ES-I3 (cell line): Measurements from ENCODE around the gene CCDC73.
"Not testable (repeated sequence)": the region's sequence is repeated elsewhere in the genome, so short reads cannot be mapped to it uniquely, and the experiment has no call there.

Source experiments
- H3K36me3 ChIP-seq: 2 replicates; pipeline ENCODE4 v1.6.1; 2013; ENCODE audit warnings: mild to moderate bottlenecking, low read length, control low read depth, moderate library complexity; ENCODE audit not compliant: insufficient read depth
- H3K4me1 ChIP-seq: 2 replicates; pipeline ENCODE4 v1.6.1; 2013; ENCODE audit warnings: mild to moderate bottlenecking, control low read depth, low read length; ENCODE audit not compliant: insufficient read depth
- H3K9ac ChIP-seq: 2 replicates; pipeline ENCODE4 v1.6.1; 2013; ENCODE audit warnings: low read depth, mild to moderate bottlenecking, low read length, moderate library complexity
- H3K9me3 ChIP-seq: 2 replicates; pipeline ENCODE4 v1.6.1; 2013; ENCODE audit warnings: mild to moderate bottlenecking, low read length, moderate library complexity; ENCODE audit not compliant: control insufficient read depth, insufficient read depth

The CCDC73 gene

DNA sequence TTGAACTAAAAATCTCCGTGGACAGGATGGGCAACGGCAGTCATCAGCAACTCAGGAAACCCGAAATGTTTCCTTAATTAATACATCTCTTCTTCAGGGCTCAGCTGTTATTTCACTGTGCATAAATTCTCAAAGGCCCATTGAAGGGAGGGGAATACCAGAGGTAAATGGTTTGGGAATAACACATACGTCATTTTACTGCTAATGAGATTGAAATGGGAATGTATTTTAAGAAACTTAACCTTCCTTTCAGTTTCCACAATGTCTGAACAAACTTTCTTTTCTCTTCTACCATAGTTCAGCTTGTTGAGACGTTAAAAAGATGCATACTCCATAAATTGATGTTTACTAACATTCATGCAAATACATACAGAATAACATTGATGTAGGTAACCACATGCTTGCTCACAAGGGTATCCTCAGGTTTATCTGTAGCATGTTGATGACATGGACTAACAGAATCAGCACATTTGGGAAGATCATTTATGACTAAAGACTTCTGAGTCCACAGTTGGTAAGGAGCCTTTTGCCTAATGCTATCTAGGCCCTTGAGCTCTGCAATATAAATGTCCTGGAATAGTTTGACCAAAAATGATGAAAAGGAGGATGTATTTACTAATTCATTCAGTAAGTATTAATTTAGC is 27.6 kb upstream of the CCDC73 start:
- Histone ChIP-seq H3K4me1 (no peaks in the 10 kb centered on the region), H3K36me3 (no peaks in the 10 kb centered on the region), H3K9me3 (no peaks in the 10 kb centered on the region), H3K9ac (no peak overlapping the region)

DNA sequence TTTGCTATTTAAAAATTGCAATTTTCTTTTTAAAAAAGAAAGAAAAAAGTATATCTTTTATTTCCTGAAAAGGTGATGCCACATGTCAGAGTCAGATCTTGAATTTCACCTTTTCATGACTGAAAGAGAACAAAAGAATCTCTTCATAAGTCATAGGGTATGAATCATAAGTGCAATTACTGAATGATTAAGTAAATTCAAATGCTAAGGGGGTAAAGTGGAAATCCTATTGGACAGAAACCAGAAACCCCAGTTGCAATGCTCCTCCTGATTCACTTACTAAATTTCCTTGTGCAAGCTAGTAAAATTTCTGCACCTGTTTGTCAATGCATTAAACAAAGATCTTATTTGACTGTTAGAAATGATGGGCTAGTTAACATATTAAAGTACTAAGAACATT is 27.1 kb upstream of the CCDC73 start:
- Histone ChIP-seq H3K4me1 (no peaks in the 10 kb centered on the region), H3K9ac (no peak overlapping the region), H3K36me3 (no peaks in the 10 kb centered on the region), H3K9me3 (no peaks in the 10 kb centered on the region)

DNA sequence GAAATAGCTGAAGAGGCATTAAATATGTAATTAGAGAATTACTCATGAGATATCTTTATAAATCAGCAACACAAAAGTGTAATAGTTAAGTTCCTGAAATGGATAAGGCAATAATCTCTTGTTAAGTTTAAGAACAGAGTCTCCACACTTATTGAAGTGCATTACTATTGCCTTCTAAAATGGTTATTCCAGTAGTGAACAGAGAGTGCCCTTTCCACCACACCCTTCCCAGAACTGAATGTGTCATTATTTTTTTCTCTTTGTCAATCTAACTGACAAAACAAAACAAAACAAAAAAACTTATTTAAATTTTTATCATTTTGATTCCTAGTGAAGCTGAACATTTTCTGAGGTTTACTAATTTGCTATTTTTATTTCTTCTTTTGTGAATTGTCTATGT is 26.0 kb upstream of the CCDC73 start:
- no peak overlapping the region for H3K9ac ChIP-seq
- no peaks in the 10 kb centered on the region for H3K4me1 ChIP-seq
- no peaks in the 10 kb centered on the region for H3K9me3 ChIP-seq
- H3K36me3 ChIP-seq = no peaks in the 10 kb centered on the region

DNA sequence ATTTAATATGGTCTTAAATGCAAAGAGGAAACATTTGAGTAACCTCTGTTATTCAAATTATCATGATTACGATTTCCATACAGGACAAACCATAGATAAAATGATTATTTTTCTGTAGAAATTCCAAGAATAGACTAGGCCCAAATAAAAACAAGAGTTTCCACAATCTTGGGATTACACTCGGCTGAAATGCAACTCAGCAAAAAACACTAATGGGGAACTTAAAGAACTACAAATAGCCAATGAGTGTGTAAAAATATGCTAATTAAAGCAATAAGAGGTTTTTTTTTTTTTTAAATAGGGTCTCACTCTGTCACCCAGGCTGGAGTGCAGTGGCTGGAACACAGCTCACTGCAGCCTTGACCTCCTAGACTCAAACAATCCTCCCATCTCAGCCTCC is 24.7 kb upstream of the CCDC73 start:
- H3K9me3 ChIP-seq = no peaks in the 10 kb centered on the region
- no peak overlapping the region for H3K9ac ChIP-seq
- H3K36me3 ChIP-seq = no peaks in the 10 kb centered on the region
- no peaks in the 10 kb centered on the region for H3K4me1 ChIP-seq

DNA sequence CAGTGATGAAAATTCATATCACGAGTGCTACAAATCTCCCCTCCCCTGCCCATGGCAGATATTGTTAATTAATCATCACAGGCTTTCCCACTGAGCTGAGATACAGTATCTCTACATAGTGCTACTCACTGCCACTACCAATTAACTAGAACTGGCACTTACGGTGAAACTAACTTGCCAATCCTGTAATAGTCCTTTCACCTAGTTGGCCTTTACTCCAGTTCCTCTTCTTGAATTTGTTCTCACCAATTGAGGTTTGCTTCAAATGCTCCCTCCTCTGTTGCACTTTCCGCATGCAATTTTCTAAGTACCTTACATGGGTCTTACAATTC is 23.4 kb upstream of the CCDC73 start:
- Histone ChIP-seq H3K4me1 (no peaks in the 10 kb centered on the region), H3K9me3 (no peaks in the 10 kb centered on the region), H3K9ac (no peak overlapping the region), H3K36me3 (no peaks in the 10 kb centered on the region)

DNA sequence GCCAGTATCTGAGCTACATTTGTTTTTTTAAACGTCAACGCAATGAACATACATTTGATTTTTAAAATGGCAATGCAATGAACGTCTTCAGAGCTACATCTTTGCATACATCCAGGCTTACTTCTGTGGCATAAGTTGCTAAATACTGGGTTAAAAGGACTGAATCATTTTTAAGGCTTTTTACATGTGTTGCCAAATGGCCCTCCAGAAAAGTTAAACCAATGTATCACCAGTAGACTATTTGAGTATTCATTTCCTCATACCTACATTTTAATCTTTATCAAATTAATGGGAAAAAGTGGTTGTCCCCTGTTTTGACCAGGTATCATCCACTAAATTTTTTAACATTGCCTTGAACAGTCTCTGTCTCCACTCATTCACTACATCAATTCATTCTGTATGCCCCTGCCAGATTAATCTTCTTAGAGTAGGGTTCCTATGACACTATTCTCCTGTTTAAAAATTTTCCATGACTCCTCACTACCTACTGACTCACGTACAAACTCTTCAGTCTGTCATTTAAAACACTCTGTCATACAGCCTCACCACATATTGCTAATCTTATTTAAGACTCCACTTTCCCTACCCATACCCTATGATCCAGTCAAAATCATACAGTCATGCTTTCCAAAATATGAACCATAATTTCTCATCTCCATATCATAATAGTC is 22.9 kb upstream of the CCDC73 start:
- H3K4me1 ChIP-seq = no peaks in the 10 kb centered on the region
- no peaks in the 10 kb centered on the region for H3K9me3 ChIP-seq
- H3K9ac ChIP-seq = no peak overlapping the region
- no peaks in the 10 kb centered on the region for H3K36me3 ChIP-seq

DNA sequence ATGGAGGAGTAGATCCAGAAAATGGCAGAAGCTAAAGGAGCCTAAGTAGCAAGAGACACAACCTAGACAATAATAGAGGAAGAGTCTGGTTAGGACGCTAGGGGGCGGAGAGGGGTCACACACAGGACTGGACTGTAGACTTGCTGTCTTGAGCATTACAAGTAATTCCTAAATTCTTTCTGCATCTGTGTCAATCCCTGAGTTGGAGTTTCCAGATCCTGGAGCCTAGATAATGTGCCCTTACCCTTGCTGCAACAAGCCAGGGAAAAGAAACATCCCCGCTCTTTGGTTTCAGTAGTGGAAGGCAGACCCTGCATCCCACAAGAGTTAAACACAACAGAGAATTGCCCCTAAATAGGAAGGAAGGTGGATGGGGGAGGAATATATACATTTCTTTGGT is 14.9 kb upstream of the CCDC73 start:
- Histone ChIP-seq H3K9ac (no peak overlapping the region), H3K36me3 (no peaks in the 10 kb centered on the region), H3K9me3 (no peaks in the 10 kb centered on the region), H3K4me1 (no peaks in the 10 kb centered on the region)

DNA sequence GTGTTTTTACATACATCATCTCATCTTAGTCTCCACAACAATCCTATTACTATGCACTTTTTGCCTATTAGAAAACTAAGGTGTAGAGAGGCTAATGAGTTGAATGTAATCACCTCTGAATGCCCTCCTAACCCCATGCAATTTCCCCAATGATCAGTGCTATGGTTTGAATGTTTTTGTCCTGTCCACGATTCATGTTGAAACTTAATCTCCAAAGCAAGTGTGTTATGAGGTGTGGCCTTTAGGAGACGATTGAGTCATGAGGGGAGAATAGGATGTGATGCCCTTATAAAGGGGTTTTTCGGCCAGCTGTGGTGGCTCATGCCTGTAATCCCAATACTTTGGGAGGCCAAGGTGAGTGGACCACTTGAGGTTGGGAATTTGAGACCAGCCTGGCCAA is 2.0 kb upstream of the CCDC73 start:
- no peaks in the 10 kb centered on the region for H3K9me3 ChIP-seq
- H3K4me1 ChIP-seq = no peaks in the 10 kb centered on the region
- no peak overlapping the region for H3K9ac ChIP-seq
- H3K36me3 ChIP-seq = no peaks in the 10 kb centered on the region; the same call in 1 of the 2 replicates

DNA sequence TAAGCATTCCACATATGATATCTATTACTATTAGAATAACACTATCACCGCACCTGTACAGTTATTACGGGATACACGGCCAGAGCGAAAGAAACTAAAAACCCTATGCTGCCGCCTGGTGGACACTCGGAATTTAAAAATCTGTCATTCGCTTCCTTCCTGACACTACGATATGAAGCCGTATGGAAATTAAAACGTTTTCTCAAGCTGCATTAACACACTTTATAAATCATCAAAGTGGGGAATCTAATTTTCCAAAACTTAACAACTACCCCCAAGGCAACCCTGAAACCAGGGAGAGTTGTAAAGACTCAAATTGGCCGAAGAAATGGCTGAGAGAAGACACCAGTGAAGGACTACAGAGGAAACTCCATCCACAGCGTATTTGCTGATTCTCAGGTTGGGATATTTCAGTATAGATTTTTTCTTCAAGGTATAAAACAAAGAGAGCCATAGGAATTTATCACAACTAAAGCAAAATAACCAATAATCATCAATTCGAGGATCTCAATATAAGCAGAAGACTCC is 1.4 kb downstream of the CCDC73 start:
- Histone ChIP-seq H3K9me3 (no peaks in the 10 kb centered on the region), H3K4me1 (no peaks in the 10 kb centered on the region), H3K9ac (no peak overlapping the region; the same call in 1 of the 2 replicates)

DNA sequence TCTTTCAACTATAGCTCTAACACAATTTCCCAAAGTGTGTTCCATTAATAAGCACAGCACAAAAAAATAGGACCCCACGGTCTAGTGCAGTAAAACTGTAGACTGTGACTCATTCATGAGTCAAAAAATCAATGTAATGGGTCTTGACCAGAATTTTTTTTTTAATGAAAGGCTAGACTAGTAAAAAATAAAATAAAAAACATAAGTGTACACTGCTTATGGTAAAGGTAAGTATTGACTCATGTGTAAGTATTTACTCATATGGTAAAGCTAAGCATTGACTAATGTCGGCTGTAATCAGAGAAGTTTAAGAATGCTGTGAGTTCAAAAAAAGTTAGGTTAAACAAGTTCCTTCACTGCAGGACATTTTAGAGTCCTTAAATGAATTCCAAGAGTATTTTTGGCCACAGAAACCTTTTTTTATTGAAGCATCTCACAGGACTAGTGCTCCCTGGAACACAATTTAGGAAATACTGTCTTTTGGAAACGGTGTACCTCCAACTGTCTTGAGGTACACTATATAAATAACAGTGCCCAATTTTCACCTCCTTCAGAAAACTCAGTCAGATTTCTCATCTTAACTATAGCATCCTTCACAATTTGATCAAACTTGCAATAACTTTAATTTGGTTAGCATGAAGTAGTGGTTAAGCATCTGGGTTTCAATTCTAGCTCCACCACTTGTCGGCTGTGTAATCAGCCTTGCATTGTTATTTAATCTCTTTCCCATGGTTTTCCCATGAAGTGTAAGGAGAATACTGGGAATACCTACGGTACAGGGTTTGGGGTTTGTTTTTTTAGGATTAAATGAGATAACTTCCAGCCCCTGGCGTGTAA is 2.1 kb downstream of the CCDC73 start:
- Histone ChIP-seq H3K4me1 (no peaks in the 10 kb centered on the region), H3K9me3 (no peaks in the 10 kb centered on the region), H3K36me3 (no peaks in the 10 kb centered on the region; the same call in 1 of the 2 replicates), H3K9ac (no peak overlapping the region; the same call in 1 of the 2 replicates)

More for the DNA sequence above, 1.4 kb downstream of the CCDC73 start:
- H3K36me3 ChIP-seq = no peaks in the 10 kb centered on the region; the same call in 1 of the 2 replicates

DNA sequence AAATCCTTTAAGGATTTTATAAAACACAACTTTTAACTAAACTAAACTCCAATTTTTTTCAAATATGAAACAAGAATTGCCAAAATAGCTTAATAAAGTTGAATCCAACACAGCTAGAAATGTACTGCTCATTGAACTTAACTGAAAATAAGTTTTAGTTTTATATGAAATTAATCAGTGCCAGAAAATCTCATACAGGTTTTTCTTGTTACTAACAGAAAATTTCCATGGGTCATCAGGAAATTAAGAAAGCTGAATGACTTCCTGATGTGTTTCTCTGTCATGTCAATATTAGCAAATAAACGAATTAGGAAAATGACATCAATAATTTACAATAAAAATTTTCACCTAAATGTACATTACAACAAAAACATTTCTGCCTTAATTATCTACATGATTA is 3.5 kb downstream of the CCDC73 start:
- no peaks in the 10 kb centered on the region; the same call in 1 of the 2 replicates for H3K36me3 ChIP-seq
- no peaks in the 10 kb centered on the region for H3K9me3 ChIP-seq
- H3K9ac ChIP-seq = no peak overlapping the region
- no peaks in the 10 kb centered on the region for H3K4me1 ChIP-seq

DNA sequence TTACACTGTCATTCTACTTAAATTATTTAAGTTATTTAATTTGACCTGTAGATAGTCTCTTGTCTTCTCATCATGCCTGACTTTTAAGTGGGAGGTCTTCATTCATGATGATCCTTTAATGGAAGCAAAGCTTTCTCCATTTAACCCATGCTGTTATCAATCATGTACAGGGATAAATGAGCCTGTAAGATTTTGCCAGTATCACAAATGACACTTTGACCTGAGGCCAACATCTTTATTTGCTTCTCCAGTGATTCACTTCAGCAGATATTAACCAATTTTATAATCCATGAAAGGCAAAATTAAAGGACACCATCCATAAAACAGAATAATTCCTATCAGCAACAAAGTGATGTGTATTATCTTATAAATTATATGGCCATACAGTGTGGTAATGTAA is 7.7 kb downstream of the CCDC73 start:
- Histone ChIP-seq H3K9ac (no peak overlapping the region), H3K9me3 (no peaks in the 10 kb centered on the region), H3K36me3 (no peaks in the 10 kb centered on the region), H3K4me1 (no peaks in the 10 kb centered on the region)

DNA sequence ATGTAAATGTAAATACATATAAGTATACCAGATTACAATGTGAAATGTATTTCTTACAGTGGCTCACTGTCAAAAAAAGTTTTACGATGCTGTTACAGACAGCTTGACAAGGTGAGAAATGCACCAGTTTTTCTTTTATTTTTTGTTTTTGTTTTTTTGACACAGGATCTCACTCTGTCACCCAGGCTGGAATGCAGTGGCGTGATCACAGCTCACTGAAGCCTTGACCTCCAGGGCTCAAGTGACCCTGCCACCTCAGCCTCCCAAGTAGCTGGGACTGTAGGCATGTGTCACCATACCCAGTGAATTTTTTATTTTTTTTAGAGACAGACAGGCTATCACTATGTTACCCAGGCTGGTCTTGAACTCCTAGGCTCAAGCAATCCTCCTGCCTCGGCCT is 9.2 kb downstream of the CCDC73 start:
- Histone ChIP-seq H3K36me3 (no peaks in the 10 kb centered on the region), H3K9ac (no peak overlapping the region), H3K4me1 (no peaks in the 10 kb centered on the region), H3K9me3 (no peaks in the 10 kb centered on the region)

DNA sequence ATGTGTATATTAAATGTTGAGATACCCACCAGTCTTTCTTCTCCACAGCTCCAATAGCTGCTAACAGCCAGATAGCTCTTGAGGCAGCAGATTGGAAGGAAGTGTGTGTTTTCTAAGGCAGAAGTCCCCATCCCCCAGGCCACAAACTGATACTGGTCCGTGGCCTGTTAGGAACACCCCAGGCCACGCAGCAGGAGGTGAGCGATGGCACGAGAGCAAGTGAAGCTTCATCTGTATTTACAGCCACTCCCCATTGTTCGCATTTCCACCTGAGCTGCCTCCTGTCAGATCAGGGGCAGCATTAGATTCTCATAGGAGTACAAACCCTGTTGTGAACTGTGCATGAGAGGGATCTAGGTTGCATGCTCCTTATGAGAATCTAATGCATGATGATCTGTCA is 12.7 kb downstream of the CCDC73 start:
- Histone ChIP-seq H3K36me3 (no peaks in the 10 kb centered on the region), H3K4me1 (no peaks in the 10 kb centered on the region), H3K9me3 (no peaks in the 10 kb centered on the region), H3K9ac (no peak overlapping the region)

DNA sequence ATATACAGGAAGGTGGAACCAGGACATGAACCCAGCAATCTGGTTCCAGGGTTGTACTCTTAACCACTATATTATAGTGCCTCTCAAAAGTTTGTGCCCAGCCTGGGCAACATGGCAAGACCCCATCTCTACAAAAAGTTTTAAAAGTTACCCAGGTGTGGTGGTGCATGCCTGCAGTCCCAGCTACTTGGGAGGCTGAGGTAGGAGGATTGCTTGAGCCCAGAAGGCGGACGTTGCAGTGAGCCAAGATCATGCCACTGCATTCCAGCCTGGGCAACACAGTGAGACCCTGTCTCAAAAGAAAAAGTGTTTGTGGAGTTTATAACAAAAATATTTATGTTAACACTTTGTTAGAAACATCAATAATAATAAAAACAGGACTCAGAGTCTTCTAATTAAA is 13.6 kb downstream of the CCDC73 start:
- not testable (repeated sequence) for H3K36me3 ChIP-seq, H3K9ac ChIP-seq, H3K4me1 ChIP-seq, H3K9me3 ChIP-seq
